Umbilical cord (tissue), 2 donors: Measurements from ENCODE around the gene ALKBH1. TPM values are rescaled to one million over a fixed set of nuclear protein-coding genes. Genes with fewer than 3 reads are reported as not detected.
"Not testable (repeated sequence)": the region's sequence is repeated elsewhere in the genome, so short reads cannot be mapped to it uniquely, and the experiment has no call there.

Experiments
- DNase-seq: peaks from one replicate; pipeline ENCODE4 v3.0.0-alpha.2; 2015; ENCODE audit warnings: low spot score
- total RNA-seq: library from RNA; depleted of rRNA; stranded (reverse); fragments of >200 nt; gene quantifications from one replicate; pipeline ENCODE4 v1.2.3, GENCODE V29; 2014; ENCODE audit warnings: low replicate concordance; ENCODE audit not compliant: insufficient read depth

Gene ALKBH1, protein sequence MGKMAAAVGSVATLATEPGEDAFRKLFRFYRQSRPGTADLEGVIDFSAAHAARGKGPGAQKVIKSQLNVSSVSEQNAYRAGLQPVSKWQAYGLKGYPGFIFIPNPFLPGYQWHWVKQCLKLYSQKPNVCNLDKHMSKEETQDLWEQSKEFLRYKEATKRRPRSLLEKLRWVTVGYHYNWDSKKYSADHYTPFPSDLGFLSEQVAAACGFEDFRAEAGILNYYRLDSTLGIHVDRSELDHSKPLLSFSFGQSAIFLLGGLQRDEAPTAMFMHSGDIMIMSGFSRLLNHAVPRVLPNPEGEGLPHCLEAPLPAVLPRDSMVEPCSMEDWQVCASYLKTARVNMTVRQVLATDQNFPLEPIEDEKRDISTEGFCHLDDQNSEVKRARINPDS
- 8.7 TPM for total RNA-seq

DNA sequence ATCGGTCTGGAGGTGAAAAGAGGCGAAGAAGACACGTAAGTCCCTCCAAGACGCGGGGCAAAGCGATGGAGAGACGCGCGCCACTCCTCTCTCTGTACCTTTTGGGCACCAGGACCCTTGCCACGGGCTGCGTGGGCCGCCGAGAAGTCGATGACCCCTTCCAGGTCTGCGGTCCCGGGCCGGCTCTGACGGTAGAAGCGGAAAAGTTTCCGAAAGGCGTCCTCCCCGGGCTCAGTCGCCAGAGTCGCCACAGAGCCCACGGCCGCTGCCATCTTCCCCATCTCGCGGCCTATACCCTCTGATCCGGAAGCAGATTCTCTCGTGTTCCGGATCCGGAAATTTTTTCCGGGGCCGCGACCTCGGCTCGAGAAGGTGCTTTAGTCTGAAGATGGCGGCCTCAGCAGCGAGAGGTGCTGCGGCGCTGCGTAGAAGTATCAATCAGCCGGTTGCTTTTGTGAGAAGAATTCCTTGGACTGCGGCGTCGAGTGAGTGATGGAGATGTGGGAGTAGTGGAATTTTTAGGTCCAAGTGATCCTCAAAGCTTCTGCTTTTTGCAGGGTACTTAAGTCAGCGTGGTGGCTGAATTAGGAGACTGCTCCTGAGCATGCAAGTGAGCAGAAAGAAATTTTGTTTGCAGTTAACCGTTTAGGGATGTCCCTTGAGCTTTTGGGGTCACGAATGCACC lies at the start of gene ALKBH1, which contains the start of gene SLIRP:
Gene ALKBH1, minus strand, starts transcription at position 300 of the 685 bp plus-strand sequence. Its CDS starts 19 bp downstream, at position 281.
Gene SLIRP, plus strand, starts transcription at position 380 of the 685 bp plus-strand sequence. Its CDS starts 9 bp downstream, at position 389.
- peak; percentile 94 for DNase-seq

DNA sequence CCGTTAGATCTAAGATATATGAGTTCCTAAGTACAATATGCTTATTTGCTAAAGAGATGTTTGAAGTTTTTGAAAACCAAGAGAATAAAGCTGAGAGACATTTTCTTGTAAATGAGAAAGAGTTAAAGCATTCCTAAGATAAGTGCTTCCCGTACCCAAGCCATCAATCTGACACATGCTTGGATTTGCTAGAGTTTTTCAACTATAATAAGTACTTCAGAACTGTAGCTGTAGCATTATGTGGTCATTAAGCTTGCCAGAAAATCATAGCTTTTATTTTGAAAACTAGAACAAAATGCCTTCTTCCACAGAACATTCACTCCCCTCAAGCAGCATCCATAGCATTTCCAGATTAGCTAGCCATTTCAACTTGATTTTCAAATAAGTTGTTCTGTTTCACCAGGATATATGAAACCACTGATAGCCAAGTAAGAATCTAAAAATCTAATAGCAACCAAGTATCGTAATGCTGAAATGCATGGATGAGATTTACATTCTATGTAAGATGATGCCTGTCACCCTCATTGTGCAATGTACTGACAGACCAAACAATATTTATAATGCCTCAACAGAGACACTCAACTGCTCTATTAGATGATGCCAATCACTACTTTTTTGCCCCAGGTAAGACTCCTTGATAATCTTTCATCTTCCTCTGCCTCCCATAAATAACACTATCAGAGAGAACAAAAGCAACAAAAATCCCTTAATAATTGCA lies 45.1 kb upstream of the ALKBH1 start:
- peak; percentile 0 for DNase-seq

DNA sequence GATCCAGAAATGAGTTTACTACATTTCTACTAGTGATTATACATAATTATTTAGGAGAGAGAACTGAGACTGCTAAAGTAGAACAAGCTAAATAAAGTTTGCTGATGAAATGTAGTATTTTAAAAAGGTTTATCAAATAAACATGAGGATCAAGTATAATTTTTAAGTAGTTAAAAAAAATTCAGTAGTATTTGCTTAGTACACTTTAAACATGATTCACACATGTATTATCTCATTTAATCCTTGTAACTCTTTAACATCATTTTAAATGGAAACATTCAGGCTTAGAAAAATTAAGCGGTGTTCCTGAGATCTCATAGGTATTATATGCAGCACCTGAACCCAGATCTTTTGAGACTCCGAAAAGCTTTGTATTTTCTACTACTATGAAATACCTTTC lies 44.4 kb upstream of the ALKBH1 start:
- DNase-seq = no peak

DNA sequence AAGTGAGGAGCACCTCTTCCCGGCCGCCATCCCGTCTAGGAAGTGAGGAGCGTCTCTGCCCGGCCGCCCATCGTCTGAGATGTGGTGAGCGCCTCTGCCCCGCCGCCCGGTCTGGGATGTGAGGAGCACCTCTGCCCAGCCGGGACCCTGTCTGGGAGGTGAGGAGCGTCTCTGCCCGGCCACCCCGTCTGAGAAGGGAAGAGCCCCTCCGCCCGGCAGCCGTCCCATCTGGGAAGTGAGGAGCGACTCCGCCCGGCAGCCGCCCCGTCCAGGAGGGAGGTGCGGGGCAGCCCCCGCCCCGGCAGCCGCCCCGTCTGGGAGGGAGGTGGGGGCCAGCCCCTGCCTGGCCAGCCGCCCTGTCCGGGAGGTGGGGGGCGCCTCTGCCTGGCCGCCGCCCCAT lies 39.6 kb upstream of the ALKBH1 start:
- DNase-seq = not testable (repeated sequence)

DNA sequence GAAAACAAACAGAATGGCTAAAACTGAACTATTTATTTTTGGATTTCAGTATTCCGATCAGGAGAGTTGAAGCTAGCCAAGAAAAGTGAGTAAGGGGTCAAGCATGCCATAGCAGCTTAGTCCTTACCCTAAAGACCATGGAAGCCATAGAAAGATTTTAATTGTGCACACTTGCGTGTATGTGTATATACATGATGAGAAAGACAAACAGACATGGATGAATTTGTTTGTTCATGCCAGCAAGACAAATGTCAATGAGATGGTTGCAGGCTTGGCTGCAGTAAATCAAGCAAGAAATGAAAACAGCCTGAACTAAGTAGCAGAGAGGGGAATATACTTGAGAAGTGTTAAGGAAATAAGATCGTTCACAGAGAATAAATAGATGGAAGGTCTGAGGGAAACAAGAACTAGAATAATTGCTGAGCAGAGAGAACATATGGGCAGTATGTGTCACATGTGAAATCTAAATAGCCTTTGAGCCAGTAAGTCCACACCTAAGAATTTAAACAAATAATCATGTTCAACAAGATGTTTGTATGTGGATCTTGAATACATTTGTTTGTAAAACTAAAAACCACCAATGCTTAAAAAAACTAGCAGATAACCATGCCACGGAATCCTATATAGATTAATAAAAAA lies 38.4 kb upstream of the ALKBH1 start:
- no peak for DNase-seq

DNA sequence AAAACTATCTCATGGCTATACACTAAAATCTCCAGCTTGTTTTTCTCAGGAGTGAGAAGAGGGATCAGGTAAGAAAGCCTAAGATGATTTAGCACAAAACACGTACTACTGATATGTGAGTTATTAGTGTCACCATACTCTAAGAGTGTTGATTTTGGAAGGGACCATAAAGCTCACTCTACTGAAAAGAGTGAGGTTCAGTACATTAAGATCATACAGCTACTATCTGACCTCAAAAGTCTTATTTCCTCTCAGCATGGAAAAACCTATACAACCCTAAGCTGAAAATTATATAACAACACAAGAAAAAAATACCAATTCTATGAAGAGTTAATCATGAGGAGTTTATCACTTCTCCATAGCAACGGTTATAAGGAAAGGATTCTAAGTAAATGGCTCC lies 33.6 kb upstream of the ALKBH1 start:
- no peak for DNase-seq

DNA sequence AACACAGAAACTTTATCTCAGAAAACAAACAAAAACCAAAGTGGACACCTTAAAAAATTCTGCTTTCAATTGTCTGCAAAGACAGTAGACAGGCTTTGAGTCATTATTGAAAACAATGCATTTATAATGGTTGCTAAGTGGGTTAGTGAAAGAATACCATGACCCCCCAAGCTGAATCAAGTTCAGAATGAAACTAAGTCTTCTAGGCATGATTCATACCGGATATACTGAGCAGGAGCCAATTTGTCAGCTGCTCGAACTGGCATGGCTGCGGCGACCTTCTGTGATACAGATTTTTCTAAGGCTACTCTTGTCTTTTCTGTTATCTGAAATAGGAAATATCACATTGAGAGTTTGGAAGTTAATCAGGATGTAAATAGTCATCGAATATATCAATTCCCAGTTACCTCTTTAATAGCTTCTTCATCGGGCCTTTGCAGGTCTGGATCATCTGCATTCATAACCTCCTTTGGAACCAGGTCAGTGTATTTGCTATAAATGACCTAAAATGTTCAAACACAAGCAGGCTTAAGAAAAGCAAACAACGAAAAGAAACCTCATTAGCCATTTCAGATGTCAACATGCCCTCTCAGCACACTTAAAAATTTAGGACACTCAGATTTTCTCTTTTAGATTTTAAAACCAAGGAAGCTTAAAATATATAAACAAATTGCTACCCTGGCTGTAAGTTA lies 30.9 kb upstream of the ALKBH1 start:
- no peak for DNase-seq

DNA sequence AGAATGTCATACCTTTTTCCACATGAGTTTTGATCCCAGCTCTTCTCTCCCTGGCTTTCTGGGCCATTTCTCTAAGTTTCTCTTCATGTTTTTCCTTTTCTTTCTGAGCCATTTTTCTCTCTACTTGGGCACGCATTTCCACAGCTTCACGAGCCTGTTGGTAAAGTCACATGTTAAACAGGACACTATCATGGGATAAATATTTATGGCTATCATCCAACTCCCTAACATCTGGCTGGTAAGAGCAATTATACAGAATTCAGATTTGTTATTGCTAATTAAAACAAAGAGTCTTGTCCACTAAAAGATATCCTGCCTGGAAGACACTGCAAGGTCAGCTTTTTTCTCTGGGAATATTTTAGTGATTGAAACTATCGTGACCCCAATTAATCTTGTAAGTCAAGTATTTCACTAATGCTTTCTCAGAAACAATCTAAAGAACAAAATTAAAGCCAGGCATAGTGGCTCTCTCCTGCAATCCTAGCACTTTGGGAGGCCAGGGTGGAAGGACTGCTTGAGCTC lies 23.2 kb upstream of the ALKBH1 start:
- no peak for DNase-seq

DNA sequence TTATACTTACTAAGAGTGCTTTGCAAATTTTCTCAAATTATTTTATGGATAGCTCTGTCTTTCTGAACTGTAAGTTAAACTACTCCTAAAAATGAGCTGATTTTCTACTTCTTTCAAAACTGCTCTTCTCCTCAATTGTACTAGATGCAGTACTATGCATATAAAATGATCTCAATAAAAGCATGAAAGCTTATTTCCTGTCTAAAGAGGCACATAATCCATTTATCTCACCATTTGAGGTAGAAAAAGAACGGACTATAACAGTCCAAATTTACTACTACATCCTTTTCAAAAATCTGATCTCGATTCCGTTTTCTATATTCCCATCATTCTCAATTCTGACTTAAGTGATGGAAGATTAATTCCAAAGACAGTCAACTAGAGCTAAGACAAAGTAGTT lies 14.5 kb upstream of the ALKBH1 start:
- DNase-seq = no peak

DNA sequence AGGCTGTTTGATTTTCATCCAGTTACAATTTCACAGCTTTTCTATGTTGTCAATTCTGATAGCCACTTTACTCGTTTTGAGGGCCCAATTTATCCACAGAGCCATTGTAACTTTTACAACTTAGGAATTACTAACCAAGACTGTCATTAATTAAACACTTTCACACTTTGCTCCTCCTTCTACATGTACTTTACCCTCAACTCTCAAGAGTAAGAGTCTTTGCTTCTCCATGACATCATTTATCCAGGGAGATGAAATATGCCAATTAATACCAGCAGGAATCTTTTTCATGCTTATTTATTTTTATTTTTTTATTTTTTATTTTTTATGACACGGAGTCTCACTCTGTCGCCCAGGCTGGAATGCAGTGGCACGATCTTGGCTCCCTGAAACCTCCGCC lies 13.6 kb upstream of the ALKBH1 start:
- DNase-seq = no peak

DNA sequence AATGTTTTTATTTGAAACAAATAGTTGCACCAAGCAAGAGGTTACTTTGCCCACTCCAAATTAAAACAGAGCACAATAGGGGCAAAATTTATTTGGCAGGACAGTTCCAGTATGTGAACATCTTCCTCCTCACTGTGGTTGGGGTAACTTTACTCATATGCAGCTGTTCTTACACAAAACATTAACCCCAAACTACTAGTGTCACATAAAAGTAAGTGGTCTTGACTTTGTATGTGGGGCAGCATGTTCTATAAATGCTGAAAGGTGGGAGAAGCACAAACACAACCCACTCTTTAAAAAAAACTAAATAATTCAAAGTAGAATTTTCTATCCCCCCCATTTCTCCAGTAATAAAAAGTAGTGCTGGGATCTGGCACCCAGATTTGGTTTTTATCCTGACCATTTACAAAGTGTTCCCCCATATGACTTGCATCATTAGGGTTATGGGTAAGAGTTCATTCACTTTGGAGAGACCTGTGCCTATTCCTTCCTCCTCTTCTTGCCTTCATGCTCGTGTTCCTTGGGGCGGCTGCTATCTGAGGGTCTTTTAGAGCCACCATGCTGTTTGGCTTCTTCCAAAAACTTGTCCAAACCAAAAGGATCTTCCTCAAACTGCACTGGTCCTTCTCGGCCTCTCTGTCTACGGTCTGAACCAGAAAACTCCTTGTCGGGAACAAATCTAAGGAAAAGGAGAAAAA lies 9.9 kb upstream of the ALKBH1 start:
- DNase-seq = no peak

DNA sequence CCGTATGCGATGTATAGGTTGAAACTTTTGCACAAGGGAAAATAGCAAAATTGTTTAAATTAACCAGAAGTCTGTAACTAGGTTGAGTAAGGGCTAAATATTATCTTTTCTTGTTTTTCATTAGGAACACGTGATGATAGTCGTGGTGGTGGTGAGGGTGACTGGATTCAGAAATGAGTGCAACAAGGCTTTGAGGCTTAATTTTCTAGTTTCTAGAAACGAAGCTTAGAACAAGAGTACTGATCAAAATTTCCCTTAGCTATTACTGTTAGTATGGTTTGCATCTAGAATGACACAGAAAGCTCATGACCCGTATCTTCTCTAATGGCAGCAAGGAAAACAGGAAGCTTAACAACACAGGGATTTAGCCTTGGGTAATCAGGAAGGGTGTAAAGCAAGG lies 7.1 kb upstream of the ALKBH1 start:
- DNase-seq = no peak

DNA sequence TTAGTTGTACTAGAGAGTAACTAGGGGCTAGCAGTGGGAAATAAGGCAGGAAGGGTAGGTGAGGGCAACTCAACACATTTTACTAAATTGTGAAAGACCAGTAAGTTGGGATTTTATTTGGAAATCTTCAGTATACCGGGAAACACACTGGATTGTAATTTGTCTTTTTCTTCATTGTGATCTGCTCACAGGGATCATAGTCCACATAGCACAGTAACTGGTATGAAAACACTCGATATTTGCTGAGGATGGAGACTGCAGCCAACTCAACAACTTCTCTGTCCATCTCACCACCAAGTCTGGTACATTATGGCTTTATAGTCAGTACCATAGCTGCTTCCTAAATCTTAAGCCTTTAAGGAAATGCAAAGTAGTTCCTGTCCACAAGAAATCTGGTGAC lies 2.5 kb upstream of the ALKBH1 start:
- no peak for DNase-seq

DNA sequence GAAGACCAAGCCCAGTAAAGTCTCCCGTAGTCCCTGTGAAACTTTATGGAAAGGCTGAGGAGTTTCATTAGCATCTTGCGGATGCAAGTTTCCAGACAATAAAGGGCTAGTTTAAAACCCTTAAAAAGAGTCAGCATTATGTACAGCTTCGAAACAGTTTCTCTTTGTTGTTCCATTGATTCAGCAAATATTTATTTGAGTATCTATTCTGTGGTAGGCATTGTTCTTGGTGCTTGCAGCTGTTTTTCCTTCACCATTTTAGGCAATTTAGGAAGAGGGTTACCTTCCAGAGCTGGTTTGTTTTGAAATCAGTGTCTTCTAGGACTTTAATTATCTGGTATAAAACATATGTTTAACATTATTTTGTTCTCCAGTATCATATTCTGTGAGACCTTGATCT lies 1.6 kb upstream of the ALKBH1 start:
- DNase-seq = no peak

DNA sequence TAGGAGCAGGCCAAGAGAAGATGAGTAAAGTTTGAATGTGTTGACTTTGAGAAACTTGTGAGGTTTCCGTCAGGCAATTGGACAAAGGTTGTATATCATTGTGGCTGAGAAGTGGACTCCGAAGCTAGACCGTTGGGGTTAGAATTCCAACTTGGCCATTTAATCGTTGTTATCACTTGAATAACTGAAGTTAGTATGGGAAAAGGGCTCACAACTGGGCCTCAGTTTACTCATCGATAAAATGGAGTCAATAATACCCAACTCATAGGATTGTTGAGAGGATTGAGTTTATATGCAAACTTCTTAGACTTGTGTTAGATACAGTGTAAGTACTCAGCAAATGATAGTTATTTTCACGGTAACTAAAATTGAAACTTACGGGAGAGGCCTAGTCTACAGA lies 926 bp upstream of the ALKBH1 start:
- no peak for DNase-seq

DNA sequence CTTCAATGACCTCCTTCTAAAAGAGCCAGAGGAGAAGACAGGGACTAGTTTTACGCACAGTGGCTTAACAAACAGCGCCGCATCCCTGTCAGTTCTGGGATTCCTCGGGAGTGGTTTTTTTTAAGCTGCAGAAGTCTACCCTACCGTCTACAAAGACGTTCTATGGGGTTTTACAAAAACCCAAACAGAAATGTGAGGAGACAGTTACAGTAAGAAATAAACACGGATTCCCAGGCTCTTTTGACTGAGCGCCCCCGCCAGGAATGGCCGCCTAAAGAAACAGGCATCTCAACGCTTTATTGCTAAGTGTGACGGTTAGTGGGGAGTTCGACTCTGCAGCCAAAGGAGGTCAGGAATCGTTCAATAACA lies 484 bp downstream of the ALKBH1 start:
- peak; percentile 52 for DNase-seq

DNA sequence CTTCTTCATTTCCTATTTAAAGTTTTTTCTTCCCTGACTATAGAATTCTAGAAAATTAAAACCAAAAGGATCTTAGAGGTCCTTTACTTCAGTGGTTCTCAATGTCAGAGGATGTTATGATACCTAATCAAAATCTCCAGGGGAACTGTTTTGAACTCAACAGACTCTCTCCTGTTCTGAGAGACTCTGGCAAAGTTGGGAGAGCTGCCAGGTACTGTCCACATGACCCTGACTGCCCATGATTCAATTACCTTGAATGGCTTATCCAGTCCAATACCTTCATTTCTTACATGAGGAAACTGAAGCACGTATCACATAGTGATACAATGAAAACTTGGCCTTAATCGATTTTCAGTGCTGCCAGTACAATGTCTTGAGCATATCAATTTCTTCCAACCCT lies 16.6 kb downstream of the ALKBH1 start:
- no peak for DNase-seq

DNA sequence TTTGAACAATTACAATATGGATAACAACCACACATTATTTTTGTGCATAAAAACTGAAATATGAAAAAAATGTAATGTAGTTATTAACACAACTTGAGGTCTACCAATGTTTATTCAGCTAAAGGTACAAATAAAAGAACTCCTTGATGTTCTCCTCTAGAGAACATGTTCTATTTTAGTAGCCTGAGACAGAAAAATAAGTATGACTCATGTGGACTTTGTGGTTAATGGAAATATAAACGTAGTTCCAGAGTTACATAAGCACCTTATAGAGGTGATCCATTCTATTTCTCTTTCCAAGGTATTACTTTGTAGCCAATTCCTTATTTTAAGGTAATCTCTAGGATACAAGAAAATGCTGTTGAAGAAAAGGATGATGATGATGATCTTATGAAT lies 25.7 kb downstream of the ALKBH1 start:
- DNase-seq = no peak

DNA sequence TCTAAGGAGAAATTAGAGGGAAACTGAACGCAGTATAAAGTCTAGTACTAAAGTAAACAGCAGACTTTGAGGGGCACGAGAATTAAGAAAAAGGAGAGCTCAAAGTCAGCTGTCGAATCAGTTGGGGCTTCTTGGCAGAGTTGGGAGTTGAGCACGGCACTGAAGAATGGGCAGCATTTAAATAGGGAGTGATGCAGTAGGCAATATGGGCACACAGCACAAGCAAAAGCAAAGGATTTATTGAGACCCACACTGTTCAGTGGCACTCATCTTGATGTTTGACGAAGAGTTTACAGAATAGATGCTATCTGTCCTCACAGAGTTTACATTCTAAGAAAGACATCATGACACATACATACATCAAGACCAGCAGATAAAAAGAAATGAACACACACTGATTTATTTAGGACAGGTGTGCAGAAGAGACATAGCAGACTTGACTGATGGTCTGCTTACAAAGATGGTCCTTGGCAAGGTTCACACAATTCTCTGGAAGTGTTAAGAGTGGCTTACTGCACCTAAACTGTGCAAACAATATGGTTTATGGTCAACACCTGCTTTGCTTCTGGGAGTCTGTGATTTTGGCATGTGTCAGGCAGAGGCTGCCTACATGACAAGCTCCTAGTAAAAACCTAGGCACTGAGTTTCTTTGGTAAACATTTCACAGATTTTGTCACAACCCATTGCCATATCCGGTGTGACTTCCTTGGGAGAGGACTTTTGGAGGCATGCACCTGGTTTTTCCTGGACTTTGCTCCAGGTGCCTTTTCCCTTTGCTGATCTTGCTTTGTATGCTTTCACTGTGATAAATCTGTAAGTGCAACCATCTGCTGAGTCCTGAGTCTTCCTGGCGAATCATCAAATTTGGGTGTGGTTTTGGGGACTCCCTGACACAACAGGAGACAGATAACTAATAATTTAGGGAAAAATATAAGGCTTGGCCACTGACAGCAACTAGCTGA lies 26.3 kb downstream of the ALKBH1 start:
- DNase-seq = no peak
